ENCODE data around the gene LARP1B.
"Not testable (repeated sequence)": the region's sequence is repeated elsewhere in the genome, so short reads cannot be mapped to it uniquely, and the experiment has no call there.

LARP1B gene

DNA sequence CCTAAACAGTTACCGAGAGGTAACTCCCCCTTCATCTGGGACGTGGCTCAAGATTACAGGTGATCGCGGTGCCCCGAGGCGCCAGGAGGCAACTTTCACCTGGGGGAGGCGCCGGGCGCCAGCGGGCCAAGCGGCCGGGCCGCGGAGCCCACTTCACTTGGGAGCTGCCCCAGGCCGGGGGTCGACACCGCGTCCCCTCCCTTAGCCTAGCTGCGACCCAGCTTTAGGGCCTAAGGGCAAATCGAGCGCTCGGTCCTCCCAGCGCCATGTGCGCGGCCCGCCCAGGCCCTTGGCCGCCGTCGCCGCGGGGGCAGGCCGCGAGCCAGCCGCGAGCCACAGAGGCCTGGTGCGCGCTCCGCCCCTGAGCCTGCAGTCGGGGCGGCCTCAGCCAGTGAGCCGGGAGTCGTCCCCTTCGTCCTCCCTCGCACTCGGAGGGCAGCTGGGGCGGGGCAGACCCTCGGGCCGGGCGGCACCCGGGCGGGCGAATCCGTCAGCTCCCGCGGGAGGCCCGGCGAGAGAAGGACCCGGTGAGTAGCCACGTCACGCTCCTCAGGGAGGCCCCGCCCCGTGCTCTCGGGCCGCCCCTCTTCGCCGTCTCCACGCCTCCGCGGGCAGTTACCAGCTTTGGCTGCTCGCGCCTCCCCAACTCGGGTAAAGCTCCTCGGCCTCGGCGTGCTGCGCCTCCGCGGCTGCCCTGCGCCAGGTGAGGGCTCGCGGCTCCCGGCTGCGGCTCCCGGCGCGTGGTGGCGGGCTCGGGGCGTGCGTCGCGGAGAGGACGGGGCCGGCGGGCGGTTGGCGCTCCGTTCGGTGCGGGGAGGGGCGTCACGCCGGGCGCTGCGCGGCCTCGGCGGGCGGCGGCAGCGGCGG lies at the start of gene LARP1B:
Gene LARP1B (plus strand): TSS at position 614 of the 867 bp plus-strand sequence. CDS start 13,640 bp downstream, outside the sequence.
- Mint-ChIP-seq H3K4me1 (ENCODE audit: low read depth) (peaks cover 15% of the 10 kb centered on the region), H3K27ac (peak within 1 kb of the TSS; percentile 82), H3K27me3 (peaks cover 3% of the 10 kb centered on the region)

DNA sequence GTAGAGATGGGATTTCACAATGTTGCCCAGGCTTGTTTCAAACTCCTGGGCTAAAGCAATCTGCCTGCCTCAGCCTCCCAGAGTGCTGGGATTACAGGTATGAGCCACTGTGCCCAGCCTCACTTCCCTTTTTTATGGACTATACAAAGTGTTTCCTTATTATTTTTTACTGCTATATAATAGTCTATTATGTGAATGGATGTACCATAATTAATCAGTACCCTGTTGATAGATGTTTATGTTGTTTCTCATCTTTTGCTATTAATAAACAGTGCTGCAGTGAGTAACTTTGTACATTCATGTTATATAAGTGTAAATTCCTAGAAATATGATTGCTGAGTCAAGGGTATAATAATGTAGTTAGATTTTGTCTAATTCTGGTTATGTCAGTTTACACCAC lies 35.8 kb upstream of the LARP1B start:
- peaks cover 40% of the 10 kb centered on the region for H3K36me3 Mint-ChIP-seq (ENCODE audit: low read depth)

More for the DNA sequence above, at the start of gene LARP1B:
- no peaks in the 10 kb centered on the region for H3K9me3 Mint-ChIP-seq
- peak within 1 kb of the TSS; percentile 90 for H3K4me3 Mint-ChIP-seq
- no peaks in the 10 kb centered on the region for H3K36me3 Mint-ChIP-seq (ENCODE audit: low read depth)

DNA sequence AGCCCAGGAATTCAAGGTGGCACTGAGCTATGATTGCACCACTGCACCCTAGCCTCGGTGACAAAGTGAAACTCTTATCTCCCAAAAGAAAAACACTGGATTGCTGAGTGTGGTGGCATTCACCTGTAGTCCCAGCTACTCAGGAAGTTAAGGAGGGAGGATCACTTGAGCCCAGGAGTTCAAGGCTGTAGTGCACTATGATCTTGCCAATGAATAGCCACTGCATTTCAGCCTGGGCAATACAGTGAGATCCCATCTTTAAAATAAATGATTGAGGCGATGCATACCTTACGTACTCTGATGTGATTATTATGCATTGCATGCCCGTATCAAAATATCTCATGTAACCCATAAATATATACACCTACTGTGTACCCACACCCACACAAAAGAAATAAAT lies 31.2 kb upstream of the LARP1B start:
- Mint-ChIP-seq H3K4me3 (no peak overlapping the region), H3K4me1 (ENCODE audit: low read depth) (no peaks in the 10 kb centered on the region), H3K36me3 (ENCODE audit: low read depth) (peaks cover 33% of the 10 kb centered on the region), H3K9me3 (no peaks in the 10 kb centered on the region), H3K27me3 (no peaks in the 10 kb centered on the region), H3K27ac (no peak overlapping the region)

More for the DNA sequence above, 35.8 kb upstream of the LARP1B start:
- Mint-ChIP-seq H3K9me3 (no peaks in the 10 kb centered on the region), H3K27me3 (no peaks in the 10 kb centered on the region), H3K27ac (no peak overlapping the region), H3K4me1 (ENCODE audit: low read depth) (no peaks in the 10 kb centered on the region), H3K4me3 (no peak overlapping the region)

DNA sequence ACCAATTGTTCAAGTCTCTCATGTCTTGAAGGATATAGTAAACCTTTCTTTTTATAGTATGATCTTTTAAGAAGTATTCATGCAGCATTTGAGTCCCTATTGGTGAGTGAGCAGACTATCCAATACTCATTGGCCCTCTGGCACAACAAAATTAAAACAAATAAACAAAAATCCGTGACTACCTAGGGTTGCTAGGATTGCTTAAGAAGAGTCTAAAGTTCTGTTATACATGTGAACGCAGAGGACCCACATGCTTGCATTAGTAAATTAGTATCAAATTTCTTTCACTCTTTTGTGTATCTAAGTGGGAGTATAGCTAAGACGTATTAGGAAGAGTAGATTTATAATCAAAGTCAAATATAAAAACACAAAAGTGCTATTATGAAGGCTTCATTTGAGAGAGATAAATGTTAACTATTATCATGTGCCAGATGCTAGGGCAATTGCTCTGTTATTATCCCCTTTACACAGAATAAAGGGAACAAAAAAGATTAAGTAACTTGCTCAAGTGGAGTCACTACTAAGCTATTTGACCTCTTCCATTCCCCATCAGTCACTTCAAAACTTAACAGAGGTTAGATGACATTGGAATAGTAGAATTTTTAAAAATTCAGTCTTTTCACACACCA lies 29.2 kb upstream of the LARP1B start:
- H3K4me1 Mint-ChIP-seq (ENCODE audit: low read depth), result no peaks in the 10 kb centered on the region
- H3K27me3 Mint-ChIP-seq, result no peaks in the 10 kb centered on the region
- H3K27ac Mint-ChIP-seq, result no peak overlapping the region
- H3K4me3 Mint-ChIP-seq, result no peak overlapping the region
- peaks cover 25% of the 10 kb centered on the region for H3K36me3 Mint-ChIP-seq (ENCODE audit: low read depth)
- H3K9me3 Mint-ChIP-seq, result no peaks in the 10 kb centered on the region

DNA sequence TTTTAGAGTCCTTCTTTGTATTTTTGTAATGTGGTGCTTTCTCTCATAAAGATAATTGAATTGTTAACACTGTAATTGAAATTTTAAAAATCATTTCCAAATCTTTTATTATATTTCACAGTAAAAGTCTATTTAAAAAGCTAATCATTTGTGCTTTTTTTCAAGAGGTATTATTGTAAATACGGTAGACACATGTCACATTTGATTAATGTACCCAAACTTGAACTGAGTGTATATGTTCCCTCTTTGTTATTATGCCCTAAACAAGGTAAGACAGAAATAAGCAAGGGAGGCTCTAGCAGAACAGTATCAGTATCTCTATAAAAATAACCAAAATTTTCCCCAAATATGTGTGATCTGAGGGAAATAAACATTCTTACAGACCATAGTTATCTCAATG lies 21.5 kb upstream of the LARP1B start:
- Mint-ChIP-seq H3K4me3 (no peak overlapping the region), H3K9me3 (no peaks in the 10 kb centered on the region), H3K27ac (no peak overlapping the region), H3K4me1 (ENCODE audit: low read depth) (no peaks in the 10 kb centered on the region), H3K27me3 (no peaks in the 10 kb centered on the region), H3K36me3 (ENCODE audit: low read depth) (peaks cover 4% of the 10 kb centered on the region)

DNA sequence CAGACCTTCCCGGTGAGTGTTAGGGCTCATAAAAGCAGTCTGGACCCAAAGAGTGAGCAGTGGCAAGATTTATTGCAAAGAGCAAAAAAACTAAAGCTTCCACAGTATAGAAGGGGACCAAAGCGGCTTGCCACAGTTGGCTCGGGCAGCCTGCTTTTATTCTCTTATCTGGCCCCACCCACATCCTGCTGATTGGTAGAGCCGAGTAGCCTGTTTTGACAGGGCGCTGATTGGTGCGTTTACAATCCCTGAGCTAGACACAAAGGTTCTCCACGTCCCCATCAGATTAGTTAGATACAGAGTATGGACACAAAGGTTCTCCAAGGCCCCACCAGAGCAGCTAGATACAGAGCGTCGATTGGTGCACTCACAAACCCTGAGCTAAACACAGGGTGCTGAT lies 14.1 kb upstream of the LARP1B start:
- H3K4me1 Mint-ChIP-seq (ENCODE audit: low read depth); H3K4me3 Mint-ChIP-seq; H3K9me3 Mint-ChIP-seq; H3K36me3 Mint-ChIP-seq (ENCODE audit: low read depth); H3K27ac Mint-ChIP-seq; H3K27me3 Mint-ChIP-seq: not testable (repeated sequence)

DNA sequence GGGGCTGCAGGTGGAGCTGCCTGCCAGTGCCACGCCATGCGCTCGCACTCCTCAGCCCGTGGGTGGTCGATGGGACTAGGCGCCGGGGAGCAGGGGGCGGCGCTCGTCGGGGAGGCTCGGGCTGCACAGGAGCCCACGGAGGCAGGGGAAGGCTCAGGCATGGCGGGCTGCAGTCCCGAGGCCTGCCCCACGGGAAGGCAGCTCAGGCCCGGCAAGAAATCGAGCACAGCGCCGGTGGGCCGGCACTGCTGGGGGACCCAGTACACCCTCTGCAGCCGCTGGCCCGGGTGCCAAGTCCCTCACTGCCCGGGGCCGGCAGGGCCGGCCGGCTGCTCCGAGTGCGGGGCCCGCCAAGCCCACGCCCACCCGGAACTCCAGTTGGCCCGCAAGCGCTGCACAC lies 13.6 kb upstream of the LARP1B start:
- not testable (repeated sequence) for H3K27ac Mint-ChIP-seq; H3K27me3 Mint-ChIP-seq; H3K4me3 Mint-ChIP-seq; H3K9me3 Mint-ChIP-seq; H3K36me3 Mint-ChIP-seq (ENCODE audit: low read depth); H3K4me1 Mint-ChIP-seq (ENCODE audit: low read depth)

DNA sequence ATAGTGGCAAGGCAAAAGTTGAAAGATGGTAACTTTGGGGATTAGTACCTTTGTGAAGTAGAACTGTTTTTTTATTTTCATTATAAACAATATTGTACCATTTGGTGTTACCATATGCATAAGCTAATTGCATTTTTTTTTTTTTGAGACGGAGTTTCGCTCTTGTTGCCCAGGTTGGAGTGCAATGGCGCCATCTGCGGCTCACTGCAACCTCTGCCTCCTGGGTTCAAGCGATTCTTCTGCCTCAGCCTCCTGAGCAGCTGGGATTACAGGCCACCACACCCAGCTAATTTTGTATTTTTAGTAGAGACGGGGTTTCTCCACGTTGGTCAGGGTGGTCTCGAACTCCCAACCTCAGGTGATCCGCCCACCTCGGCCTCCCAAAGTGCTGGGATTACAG lies 9.9 kb upstream of the LARP1B start:
- H3K4me3 Mint-ChIP-seq; H3K9me3 Mint-ChIP-seq; H3K27me3 Mint-ChIP-seq; H3K36me3 Mint-ChIP-seq (ENCODE audit: low read depth); H3K4me1 Mint-ChIP-seq (ENCODE audit: low read depth); H3K27ac Mint-ChIP-seq: not testable (repeated sequence)

DNA sequence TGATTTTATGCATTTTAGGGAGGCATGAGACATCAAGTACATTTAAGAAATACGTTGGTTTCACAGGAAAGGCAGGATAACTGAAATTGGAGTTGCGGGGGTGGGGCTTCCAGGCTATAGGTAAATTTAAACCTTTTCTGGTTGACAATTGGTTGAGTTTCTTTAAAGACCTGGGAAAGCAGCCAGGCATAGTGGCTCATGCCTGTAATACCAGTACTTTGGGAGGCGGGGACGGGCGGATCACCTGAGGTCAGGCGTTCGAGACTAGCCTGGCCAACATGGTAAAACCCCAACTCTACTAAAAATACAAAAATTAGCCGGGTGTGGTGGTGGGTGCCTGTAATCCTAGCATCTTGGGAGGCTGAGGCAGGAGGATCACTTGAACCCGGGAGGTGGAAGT lies 6.2 kb upstream of the LARP1B start:
- not testable (repeated sequence) for H3K4me1 Mint-ChIP-seq (ENCODE audit: low read depth); H3K9me3 Mint-ChIP-seq; H3K36me3 Mint-ChIP-seq (ENCODE audit: low read depth); H3K27ac Mint-ChIP-seq; H3K4me3 Mint-ChIP-seq; H3K27me3 Mint-ChIP-seq

DNA sequence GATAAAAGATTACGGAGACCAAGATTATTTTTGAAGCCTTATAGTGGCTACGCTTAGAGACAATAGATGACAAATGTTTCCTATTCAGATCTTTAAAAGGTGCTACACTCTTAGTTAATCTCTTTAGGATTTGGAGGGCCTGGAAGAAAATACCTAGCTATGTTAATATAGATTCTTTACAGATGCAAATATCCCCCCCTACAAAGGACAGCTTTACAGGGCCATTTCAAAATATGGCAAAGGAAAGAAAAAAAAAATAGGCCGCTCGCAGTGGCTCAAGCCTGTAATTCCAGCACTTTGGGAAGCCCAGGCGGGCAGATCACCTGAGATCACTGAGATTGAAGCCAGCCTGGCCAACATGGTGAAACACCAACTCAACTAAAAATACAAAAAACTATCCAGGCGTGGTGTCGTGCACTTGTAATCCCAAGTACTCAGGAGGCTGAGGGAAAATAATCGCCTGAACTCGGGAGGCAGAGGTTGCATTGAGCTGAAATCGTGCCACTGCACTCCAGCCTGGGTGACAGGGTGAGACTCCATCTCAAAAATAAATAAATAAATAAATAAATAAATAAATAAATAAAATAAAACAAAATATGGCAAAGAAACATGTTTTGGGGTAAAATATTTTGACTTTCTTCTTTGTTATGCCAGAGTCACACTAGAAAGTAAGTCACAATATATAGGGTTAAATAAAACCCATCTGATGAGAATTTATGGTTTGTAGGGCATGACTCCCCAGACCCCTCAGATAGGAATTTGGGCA lies 5.5 kb upstream of the LARP1B start:
- not testable (repeated sequence) for H3K27ac Mint-ChIP-seq; H3K27me3 Mint-ChIP-seq; H3K4me1 Mint-ChIP-seq (ENCODE audit: low read depth); H3K36me3 Mint-ChIP-seq (ENCODE audit: low read depth); H3K9me3 Mint-ChIP-seq; H3K4me3 Mint-ChIP-seq

DNA sequence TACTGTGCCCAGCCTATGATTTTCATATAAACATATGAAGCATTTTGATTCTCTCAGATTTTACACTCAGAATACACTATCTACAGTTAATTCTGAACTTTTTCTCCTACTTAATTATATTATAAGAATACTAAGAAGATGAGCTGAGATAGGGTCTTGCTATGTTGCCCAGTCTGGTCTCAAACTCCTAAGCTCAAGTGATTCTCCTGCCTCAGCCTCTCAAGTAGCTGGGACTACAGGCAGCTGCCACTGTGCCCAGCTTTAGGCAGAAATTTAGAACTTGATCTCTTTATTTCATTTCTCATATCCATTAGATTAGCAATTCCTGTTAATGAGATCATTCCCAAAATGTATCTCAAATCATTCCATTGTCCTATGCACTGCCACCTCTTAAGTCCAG lies 4.7 kb upstream of the LARP1B start:
- Mint-ChIP-seq H3K4me3 (no peak overlapping the region), H3K27me3 (peaks cover 3% of the 10 kb centered on the region), H3K9me3 (no peaks in the 10 kb centered on the region), H3K36me3 (ENCODE audit: low read depth) (no peaks in the 10 kb centered on the region), H3K4me1 (ENCODE audit: low read depth) (peaks cover 6% of the 10 kb centered on the region), H3K27ac (no peak overlapping the region)

DNA sequence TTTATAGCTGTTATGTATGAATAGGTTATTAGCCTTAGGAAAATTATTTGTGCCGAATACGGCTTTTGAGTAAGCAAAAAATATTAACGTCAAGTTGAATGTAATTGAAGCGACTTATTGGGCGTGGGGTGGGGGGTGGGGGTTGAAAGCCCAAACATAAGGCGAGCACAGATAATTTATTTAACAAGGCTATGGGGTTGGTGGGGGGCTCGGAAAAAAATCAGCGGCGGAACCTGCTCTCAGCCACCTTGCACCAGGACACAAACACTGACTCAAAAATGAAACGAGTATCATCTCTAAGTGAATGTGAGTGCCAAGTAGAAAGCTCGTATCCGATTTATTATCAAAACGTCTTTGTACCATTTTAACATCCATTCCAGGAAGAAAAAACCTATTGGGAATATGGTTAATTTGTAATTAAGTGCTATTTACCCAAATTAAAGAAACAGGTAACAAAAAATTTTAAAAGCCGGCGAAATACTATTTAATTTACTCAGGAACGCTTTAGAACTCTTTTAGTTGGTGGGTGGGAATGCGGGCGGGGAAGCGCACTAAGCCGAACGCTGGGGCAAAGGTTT lies 902 bp upstream of the LARP1B start:
- Mint-ChIP-seq H3K36me3 (ENCODE audit: low read depth) (no peaks in the 10 kb centered on the region), H3K27me3 (peaks cover 3% of the 10 kb centered on the region), H3K4me3 (peak overlapping the region; percentile 79), H3K4me1 (ENCODE audit: low read depth) (peaks cover 15% of the 10 kb centered on the region), H3K27ac (peak overlapping the region; percentile 79), H3K9me3 (no peaks in the 10 kb centered on the region)

DNA sequence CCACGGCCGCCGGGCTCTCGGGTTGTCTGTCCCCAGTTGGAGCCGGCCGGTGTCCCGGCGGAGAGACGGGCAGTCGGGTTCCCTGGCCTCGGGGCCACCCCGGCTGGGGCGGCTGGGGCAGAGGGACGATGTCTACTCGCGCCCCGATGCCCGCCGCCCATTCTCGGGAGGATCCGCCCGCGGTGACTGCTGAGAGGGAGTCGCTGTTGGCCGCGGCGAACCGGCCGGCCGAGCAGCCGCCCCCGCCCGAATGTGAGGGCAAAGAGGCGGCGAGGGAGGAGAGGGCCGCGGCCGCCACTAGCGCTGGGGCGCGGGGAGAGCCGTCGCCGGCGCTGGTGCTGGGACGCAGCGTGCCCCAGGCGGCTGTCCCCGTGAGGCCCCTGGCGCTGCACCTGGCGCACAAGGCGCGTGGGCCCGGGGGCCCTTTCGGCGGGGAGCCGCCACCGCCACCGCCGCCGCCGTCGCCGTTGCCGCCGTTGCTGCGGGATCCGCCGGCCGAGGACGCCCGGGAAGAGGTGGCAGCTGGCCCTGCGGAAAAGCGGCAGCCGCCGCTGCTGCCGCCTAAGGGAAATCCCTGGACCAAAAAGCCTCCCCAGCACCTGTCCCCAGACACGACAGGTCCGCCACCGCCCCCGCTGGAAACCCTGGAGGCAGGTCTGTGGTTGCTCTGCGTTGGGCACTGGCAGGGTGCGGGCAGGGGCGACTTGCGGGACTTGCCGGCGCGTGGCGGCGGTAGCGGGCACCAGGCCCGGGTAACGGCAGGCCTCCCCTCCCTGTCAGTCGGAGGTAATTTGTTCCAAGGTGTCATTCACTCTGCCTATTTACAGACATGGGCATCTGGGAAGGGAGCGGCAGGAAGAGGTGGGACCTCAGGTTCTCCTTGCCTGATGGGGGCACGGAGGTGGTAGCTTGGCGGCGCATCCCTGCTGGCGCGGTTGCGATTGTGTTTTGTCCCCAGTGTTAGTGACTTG lies 739 bp downstream of the LARP1B start:
- peaks cover 15% of the 10 kb centered on the region for H3K4me1 Mint-ChIP-seq (ENCODE audit: low read depth)
- H3K27me3 Mint-ChIP-seq, result no peaks in the 10 kb centered on the region
- H3K4me3 Mint-ChIP-seq, result peak overlapping the region; percentile 90
- peak overlapping the region; percentile 82 for H3K27ac Mint-ChIP-seq
- H3K36me3 Mint-ChIP-seq (ENCODE audit: low read depth), result no peaks in the 10 kb centered on the region
- H3K9me3 Mint-ChIP-seq, result no peaks in the 10 kb centered on the region

DNA sequence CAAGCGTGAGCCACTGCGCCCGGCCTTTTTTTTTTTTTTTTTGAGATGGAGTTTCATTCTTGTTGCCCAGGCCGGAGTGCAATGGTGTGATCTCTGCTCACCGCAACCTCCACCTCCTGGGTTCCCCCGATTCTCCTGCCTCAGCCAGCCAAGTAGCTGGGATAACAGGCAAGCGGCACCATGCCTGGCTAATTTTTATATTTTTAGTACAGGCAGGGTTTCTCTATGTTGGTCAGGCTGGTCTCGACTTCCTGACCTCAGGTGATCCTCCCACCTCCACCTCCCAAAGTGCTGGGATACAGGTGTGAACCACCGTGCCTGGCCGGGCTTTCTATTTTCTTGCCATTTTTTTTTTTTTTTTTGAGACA lies 5.3 kb downstream of the LARP1B start:
- H3K36me3 Mint-ChIP-seq (ENCODE audit: low read depth); H3K27ac Mint-ChIP-seq; H3K27me3 Mint-ChIP-seq; H3K9me3 Mint-ChIP-seq; H3K4me3 Mint-ChIP-seq; H3K4me1 Mint-ChIP-seq (ENCODE audit: low read depth): not testable (repeated sequence)

All from stimulated activated naive CD8-positive, alpha-beta T cell treated with anti-CD3 and anti-CD28 coated beads, Interleukin-15, Interleukin-2, amounts not matched to agents 100 ng/mL and 50 ng/mL, for 24 hours (primary cell).